ENCODE results near the gene ARMH4.

Gene ARMH4

GRCh38 chr14:58104808-58105207 is 47.2 kb downstream of the ARMH4 start:
- in situ Hi-C loops (cut with HindIII; ENCODE audit: low sequenced_read_pairs) = no loop called here

- in situ Hi-C loops (cut with HindIII; ENCODE audit: low sequenced_read_pairs) = no loop called here
Observed at GRCh38 chr14:58100735-58101368, 51.2 kb downstream of the ARMH4 start.

DNA sequence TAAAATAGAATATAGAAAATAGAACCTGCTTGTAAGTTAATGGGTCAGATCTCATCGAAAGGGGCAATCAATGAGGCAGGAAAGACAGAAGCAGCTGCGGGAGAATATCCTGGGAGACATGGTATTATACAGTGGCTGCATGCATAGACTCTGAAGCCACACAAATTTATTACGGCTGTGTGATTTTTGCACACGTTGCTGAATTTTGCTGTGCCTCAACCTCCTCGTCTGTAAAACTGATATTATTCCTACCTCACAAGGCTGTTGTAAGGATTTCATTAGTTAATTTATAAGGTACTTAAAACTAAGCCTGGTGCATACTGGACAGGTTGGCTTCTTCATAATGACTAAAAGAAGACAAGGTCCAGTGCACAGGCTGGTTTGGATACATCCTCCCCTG is 52.3 kb downstream of the ARMH4 start:
- in situ Hi-C loops (cut with HindIII; ENCODE audit: low sequenced_read_pairs) = no loop called here

DNA sequence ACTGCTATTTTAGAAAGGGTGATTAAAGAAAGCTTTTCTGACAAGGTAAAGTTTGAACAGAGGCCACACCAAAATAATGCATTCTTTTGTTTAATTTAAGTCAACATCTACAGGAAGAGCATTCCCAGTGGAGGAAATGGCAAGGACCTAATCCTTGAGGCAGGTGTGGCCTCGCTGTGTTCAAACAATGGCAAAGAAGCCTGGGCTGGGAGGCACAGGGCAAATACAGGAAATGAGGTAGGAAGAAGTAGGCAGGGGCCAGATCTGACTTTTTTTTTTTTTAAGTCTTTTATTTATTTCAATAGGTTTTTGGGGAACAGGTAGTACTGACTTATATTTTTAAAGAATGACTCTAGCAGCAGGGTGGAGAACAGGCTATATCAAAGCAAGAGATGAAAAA is 53.5 kb downstream of the ARMH4 start:
- in situ Hi-C loops (cut with HindIII; ENCODE audit: low sequenced_read_pairs) = no loop called here

GRCh38 chr14:58096731-58097130 is 55.3 kb downstream of the ARMH4 start:
- in situ Hi-C loops (cut with HindIII; ENCODE audit: low sequenced_read_pairs) = no loop called here

DNA sequence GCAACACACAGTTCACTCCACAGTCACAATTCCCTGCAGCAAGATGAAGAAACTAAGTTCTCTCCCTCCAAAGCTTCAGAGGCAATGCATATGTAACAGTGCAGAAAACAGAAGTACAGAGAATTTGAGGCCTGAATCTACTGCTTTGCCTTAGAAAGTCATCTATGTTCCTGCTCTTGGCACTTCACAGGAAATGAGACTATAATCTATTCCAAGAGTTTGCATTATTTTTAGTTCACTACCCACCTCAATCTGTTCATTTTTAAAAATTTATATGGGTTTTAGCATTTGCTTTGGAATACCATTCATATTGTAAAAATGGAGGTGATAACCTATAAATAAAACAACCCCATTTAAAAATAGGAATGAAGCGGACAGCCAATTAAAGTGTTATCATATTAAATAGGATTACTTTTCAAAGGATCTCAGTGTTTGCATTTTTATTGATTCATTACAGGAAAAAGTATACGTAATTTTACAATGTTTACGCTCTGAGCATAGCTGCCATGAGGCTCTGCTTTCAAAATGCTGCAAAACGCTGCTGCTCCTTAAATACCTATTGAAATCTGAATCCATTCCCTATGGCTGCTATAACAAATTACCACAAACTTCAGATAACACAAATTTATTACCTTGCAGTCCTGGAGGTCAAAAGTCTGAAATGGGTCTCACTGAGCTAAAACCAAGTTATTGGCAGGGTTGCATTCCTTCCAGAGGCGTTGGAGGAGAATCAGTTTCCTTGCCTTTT is 60.0 kb downstream of the ARMH4 start:
- in situ Hi-C loops (cut with HindIII; ENCODE audit: low sequenced_read_pairs) = no loop called here

GRCh38 chr14:58089612-58090011 is 62.4 kb downstream of the ARMH4 start:
- in situ Hi-C loops (cut with HindIII; ENCODE audit: low sequenced_read_pairs) = no loop called here

GRCh38 chr14:58088961-58089360 is 63.1 kb downstream of the ARMH4 start:
- in situ Hi-C loops (cut with HindIII; ENCODE audit: low sequenced_read_pairs) = no loop called here

GRCh38 chr14:58085877-58086276 is 66.1 kb downstream of the ARMH4 start:
- in situ Hi-C loops (cut with HindIII; ENCODE audit: low sequenced_read_pairs) = no loop called here

GRCh38 chr14:58082491-58083098 is 69.4 kb downstream of the ARMH4 start:
- in situ Hi-C loops (cut with HindIII; ENCODE audit: low sequenced_read_pairs) = no loop called here

DNA sequence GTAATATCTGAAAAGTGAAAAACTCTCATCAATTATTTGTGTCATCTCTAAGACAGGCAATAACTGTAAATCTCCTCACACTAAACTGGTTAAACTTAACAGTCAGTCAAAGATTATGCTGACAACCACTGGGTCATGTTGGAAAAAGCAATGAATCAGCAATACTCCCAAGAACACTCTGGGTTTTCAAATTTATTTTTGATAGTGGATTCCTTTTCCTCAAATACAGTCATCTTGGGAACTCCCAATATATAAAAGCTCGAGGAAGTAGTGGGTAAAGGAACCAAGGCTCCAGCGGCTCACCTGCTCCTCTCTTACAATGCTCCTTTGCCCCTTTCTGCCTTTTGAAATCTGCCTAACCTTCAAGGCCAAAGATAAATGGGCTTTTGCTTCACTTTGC is 70.0 kb downstream of the ARMH4 start:
- in situ Hi-C loops (cut with HindIII; ENCODE audit: low sequenced_read_pairs) = no loop called here

DNA sequence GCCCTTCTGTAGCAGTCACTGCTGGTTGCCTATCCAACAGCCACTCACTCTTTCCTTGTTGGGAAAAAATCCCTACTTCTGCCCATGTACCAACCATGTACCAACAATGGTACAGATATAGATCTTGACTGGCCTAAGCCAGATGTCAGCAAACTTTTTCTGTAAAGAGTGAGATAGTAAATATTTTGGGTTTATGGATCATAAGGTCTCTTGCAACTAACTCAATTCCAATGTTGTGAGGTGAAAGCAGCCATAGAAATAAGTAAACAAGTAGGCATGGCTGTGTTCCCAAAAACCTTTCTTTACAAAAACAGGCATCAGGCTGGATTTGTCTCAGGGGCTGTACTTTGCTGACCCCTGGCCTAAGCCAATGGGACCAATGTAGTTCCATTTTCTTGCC is 73.5 kb downstream of the ARMH4 start:
- in situ Hi-C loops (cut with HindIII; ENCODE audit: low sequenced_read_pairs) = loop anchor here (10.0 kb wide), 1 partner anchor 594 kb away; no protein-coding TSS in a partner anchor

DNA sequence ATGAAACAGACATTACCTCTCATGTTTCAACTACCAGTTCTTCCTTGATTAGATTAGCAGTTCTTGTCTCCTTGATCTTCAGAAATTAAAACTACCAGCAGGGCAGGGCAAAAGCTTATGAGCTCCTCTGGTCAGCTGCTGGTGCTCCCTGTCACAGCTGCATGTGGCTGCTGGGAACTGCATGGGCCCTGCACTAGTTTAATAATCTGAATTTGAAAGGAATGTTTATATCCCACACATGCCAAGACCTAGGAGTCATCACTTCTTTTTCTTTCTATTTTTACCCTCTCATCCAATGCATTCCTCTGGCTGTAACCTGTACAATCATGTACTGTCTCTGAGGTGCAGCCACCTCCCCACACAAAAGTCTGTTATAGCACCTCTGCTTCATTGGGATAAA is 73.9 kb downstream of the ARMH4 start:
- in situ Hi-C loops (cut with HindIII; ENCODE audit: low sequenced_read_pairs) = loop anchor here (10.0 kb wide), 1 partner anchor 593 kb away; no protein-coding TSS in a partner anchor

GRCh38 chr14:58077621-58078020 is 74.4 kb downstream of the ARMH4 start:
- in situ Hi-C loops (cut with HindIII; ENCODE audit: low sequenced_read_pairs) = loop anchor here (10.0 kb wide), 1 partner anchor 593 kb away; no protein-coding TSS in a partner anchor

DNA sequence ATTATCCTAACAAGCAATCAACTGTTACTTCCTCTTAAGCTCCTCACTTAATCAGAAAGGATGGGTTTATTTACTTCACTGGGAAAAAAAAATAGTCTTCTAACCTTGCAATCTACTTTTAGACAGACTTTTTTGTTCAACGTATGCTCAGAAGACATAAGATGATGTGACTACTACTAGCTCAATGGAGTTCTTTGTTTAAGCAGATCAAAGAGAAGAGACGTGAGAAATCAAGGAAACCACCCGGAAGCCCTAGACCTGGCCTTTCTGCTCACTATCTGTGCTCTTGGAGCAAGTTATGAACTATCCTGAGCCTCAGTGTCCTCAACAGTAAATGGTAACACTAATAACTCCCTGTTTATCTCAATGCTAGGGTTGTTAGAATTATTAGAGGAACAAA is 78.5 kb downstream of the ARMH4 start:
- in situ Hi-C loops (cut with HindIII; ENCODE audit: low sequenced_read_pairs) = loop anchor here (10.0 kb wide), 1 partner anchor 589 kb away; no protein-coding TSS in a partner anchor

- in situ Hi-C loops (cut with HindIII; ENCODE audit: low sequenced_read_pairs) = loop anchor here (10.0 kb wide), 1 partner anchor 588 kb away; no protein-coding TSS in a partner anchor
Observed at GRCh38 chr14:58072288-58073071, 79.5 kb downstream of the ARMH4 start.

DNA sequence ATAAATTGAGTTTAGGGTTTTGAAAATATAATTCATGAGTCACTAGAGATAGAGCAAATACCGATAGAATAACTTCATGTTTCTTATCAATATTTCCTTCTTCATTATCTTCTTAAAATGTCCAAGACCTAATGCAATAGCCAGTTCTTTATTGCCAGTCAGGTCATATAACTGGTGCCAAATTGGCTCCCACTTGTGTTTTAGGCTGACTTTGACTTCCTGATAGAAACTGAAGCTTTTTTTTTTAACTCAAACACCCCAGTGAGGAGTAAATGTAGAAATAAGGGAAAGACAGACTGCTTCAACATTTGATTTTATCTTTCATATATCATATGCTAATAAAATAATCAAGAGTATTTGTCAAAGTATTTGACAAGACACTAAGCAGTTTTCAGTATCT is 80.7 kb downstream of the ARMH4 start:
- in situ Hi-C loops (cut with HindIII; ENCODE audit: low sequenced_read_pairs) = loop anchor here (10.0 kb wide), 1 partner anchor 587 kb away; no protein-coding TSS in a partner anchor

- in situ Hi-C loops (cut with HindIII; ENCODE audit: low sequenced_read_pairs) = no loop called here
Observed at GRCh38 chr14:58068306-58068705, 83.7 kb downstream of the ARMH4 start.

- in situ Hi-C loops (cut with HindIII; ENCODE audit: low sequenced_read_pairs) = no loop called here
Observed at GRCh38 chr14:58066115-58066514, 85.9 kb downstream of the ARMH4 start.

GRCh38 chr14:58061581-58061980 is 90.4 kb downstream of the ARMH4 start:
- in situ Hi-C loops (cut with HindIII; ENCODE audit: low sequenced_read_pairs) = no loop called here

- in situ Hi-C loops (cut with HindIII; ENCODE audit: low sequenced_read_pairs) = no loop called here
Observed at GRCh38 chr14:58060898-58061297, 91.1 kb downstream of the ARMH4 start.

Data from DLD1 (cell line).